Smooth muscle cell (in vitro differentiated cells): ENCODE measurements around the gene AOPEP. TPM values are rescaled to one million over a fixed set of nuclear protein-coding genes. Genes with fewer than 3 reads are reported as not detected.

Source experiments
- DNase-seq: peaks from one replicate; lab custom pipeline; 2025; ENCODE audit not compliant: unreplicated experiment; lab: John Stamatoyannopoulos, UW
- H2AFZ ChIP-seq: fragments of 200-600 bp; sonication (generic); 2 replicates; pipeline ENCODE4 v1.6.0; 2016; ENCODE audit warnings: antibody characterized with exemption, low read depth, mild to moderate bottlenecking
- H3F3A ChIP-seq: fragments of 200-600 bp; sonication (generic); 2 replicates; pipeline ENCODE4 v1.6.0; 2017; ENCODE audit warnings: antibody characterized with exemption, low read depth
- H3K27ac ChIP-seq: fragments of 200-600 bp; sonication (generic); 2 replicates; pipeline ENCODE4 v1.5.1; 2016; ENCODE audit warnings: low read depth, mild to moderate bottlenecking
- H3K27me3 ChIP-seq: fragments of 200-600 bp; sonication (generic); 2 replicates; pipeline ENCODE4 v1.6.1; 2016; ENCODE audit warnings: low read depth, mild to moderate bottlenecking
- H3K36me3 ChIP-seq: fragments of 200-600 bp; sonication (generic); 2 replicates; pipeline ENCODE4 v1.5.1; 2016; ENCODE audit warnings: low read depth
- H3K4me1 ChIP-seq: fragments of 200-600 bp; sonication (generic); 2 replicates; pipeline ENCODE4 v1.5.1; 2016; ENCODE audit warnings: low read depth
- H3K4me2 ChIP-seq: fragments of 200-600 bp; sonication (generic); 2 replicates; pipeline ENCODE4 v1.6.0; 2016; ENCODE audit warnings: mild to moderate bottlenecking
- H3K4me3 ChIP-seq: fragments of 200-600 bp; sonication (generic); 2 replicates; pipeline ENCODE4 v1.5.1; 2016; ENCODE audit warnings: mild to moderate bottlenecking
- H3K79me2 ChIP-seq: fragments of 200-600 bp; sonication (generic); 2 replicates; pipeline ENCODE4 v1.6.0; 2016; ENCODE audit warnings: low read depth, mild to moderate bottlenecking
- H3K9ac ChIP-seq: fragments of 200-600 bp; sonication (generic); 2 replicates; pipeline ENCODE4 v1.6.0; 2016; ENCODE audit warnings: low read depth
- H3K9me3 ChIP-seq: fragments of 200-600 bp; sonication (generic); replicated peaks from 2 replicates; pipeline ENCODE4 v1.5.1; 2016; ENCODE audit warnings: low read depth
- H4K20me1 ChIP-seq: fragments of 200-600 bp; sonication (generic); 2 replicates; pipeline ENCODE4 v1.6.0; 2016; ENCODE audit warnings: low read depth
- CTCF ChIP-seq: fragments of 200-600 bp; sonication (generic); IDR thresholded peaks from 2 replicates; pipeline ENCODE4 v1.5.1; 2017; ENCODE audit warnings: borderline replicate concordance, mild to moderate bottlenecking, antibody characterized with exemption; ENCODE audit not compliant: insufficient read depth, poor library complexity, severe bottlenecking
- whole genome bisulfite sequencing: methylation state at CpG from one replicate; pipeline ENCODE4 v1.1.7; 2016; ENCODE audit warnings: low lambda C conversion rate; 5-methylcytosine and 5-hydroxymethylcytosine counted together
- polyA plus RNA-seq: library from polyadenylated mRNA; unstranded; fragments of >200 nt; fragmentation: Nextera tagmentation; extraction: Ambion mirVana; gene quantifications from 2 replicates; pipeline ENCODE4 v1.2.1, GENCODE V29; 2016
- total RNA-seq: library from RNA; depleted of rRNA; stranded (reverse); fragments of >200 nt; gene quantifications from 2 replicates; pipeline ENCODE4 v1.2.3, GENCODE V29; 2014

The AOPEP gene
- total and polyA plus RNA-seq, 2 experiments from 2014 or later, result 52.7 to 94.9 TPM

- no peaks in the 10 kb centered on the region for H3K9me3 ChIP-seq
- H2AFZ ChIP-seq, result no peak overlapping the region
- TF ChIP-seq CTCF, result no peak
- DNase-seq, result no peak
- no peaks in the 10 kb centered on the region for H3K36me3 ChIP-seq
- H3K27ac ChIP-seq, result peak overlapping the region; percentile 70
- H3K27me3 ChIP-seq, result no peaks in the 10 kb centered on the region
- H3K79me2 ChIP-seq, result peaks cover 26% of the 10 kb centered on the region
- peak overlapping the region; percentile 64 for H3K4me2 ChIP-seq
- H3K4me1 ChIP-seq, result peaks cover 26% of the 10 kb centered on the region
- no peaks in the 10 kb centered on the region for H4K20me1 ChIP-seq
- H3K4me3 ChIP-seq, result no peak overlapping the region
- peaks cover 15% of the 10 kb centered on the region for H3F3A ChIP-seq
- H3K9ac ChIP-seq, result no peak overlapping the region
Observed at GRCh38 chr9:94788570-94789105, 62.1 kb downstream of the AOPEP start.

GRCh38 chr9:94791435-94791834 lies 64.9 kb downstream of the AOPEP start:
- H3K9me3 ChIP-seq, result no peaks in the 10 kb centered on the region
- no peak overlapping the region for H2AFZ ChIP-seq
- DNase-seq, result no peak
- 100% methylated on average over 4 of the region's 4 CpGs for WGBS
- H4K20me1 ChIP-seq, result no peaks in the 10 kb centered on the region
- H3F3A ChIP-seq, result peaks cover 11% of the 10 kb centered on the region
- no peaks in the 10 kb centered on the region for H3K36me3 ChIP-seq
- H3K4me2 ChIP-seq, result no peak overlapping the region
- peaks cover 10% of the 10 kb centered on the region for H3K79me2 ChIP-seq
- H3K4me1 ChIP-seq, result peaks cover 26% of the 10 kb centered on the region
- H3K27me3 ChIP-seq, result no peaks in the 10 kb centered on the region
- no peak overlapping the region for H3K4me3 ChIP-seq
- no peak for TF ChIP-seq CTCF
- H3K27ac ChIP-seq, result peak overlapping the region; percentile 89
- H3K9ac ChIP-seq, result no peak overlapping the region

- H3F3A ChIP-seq, result peaks cover 11% of the 10 kb centered on the region
- DNase-seq, result no peak
- H3K4me2 ChIP-seq, result peak overlapping the region; percentile 44
- TF ChIP-seq CTCF, result no peak
- no peaks in the 10 kb centered on the region for H4K20me1 ChIP-seq
- peaks cover 26% of the 10 kb centered on the region for H3K4me1 ChIP-seq
- no peaks in the 10 kb centered on the region for H3K27me3 ChIP-seq
- peak overlapping the region; percentile 50 for H3K9ac ChIP-seq
- H3K27ac ChIP-seq, result peak overlapping the region; percentile 89
- no peaks in the 10 kb centered on the region for H3K79me2 ChIP-seq
- H2AFZ ChIP-seq, result no peak overlapping the region
- no peak overlapping the region for H3K4me3 ChIP-seq
- no peaks in the 10 kb centered on the region for H3K36me3 ChIP-seq
- no peaks in the 10 kb centered on the region for H3K9me3 ChIP-seq
- WGBS, result 44% methylated on average over 5 of the region's 5 CpGs
Observed at GRCh38 chr9:94792511-94792910, 66.0 kb downstream of the AOPEP start.

- H3K4me3 ChIP-seq, result no peak overlapping the region
- peaks cover 8% of the 10 kb centered on the region for H3F3A ChIP-seq
- H3K9me3 ChIP-seq, result no peaks in the 10 kb centered on the region
- WGBS, result 96% methylated on average over 1 of the region's 1 CpG
- H3K79me2 ChIP-seq, result no peaks in the 10 kb centered on the region
- no peak overlapping the region for H3K4me2 ChIP-seq
- peaks cover 13% of the 10 kb centered on the region for H3K4me1 ChIP-seq
- DNase-seq, result no peak
- H3K36me3 ChIP-seq, result no peaks in the 10 kb centered on the region
- H3K27me3 ChIP-seq, result no peaks in the 10 kb centered on the region
- no peak overlapping the region for H3K9ac ChIP-seq
- no peak for TF ChIP-seq CTCF
- H4K20me1 ChIP-seq, result no peaks in the 10 kb centered on the region
- H2AFZ ChIP-seq, result no peak overlapping the region
- no peak overlapping the region for H3K27ac ChIP-seq
Observed at GRCh38 chr9:94794476-94795167, 68.1 kb downstream of the AOPEP start.
